Activated CD4-positive, alpha-beta memory T cell treated with anti-CD3 and anti-CD28 coated beads for 36 hours (primary cell): ENCODE results near the gene MORN3. TPM values are rescaled to one million over a fixed set of nuclear protein-coding genes. Genes with fewer than 3 reads are reported as not detected.

Experiments used
- CTCF ChIA-PET: fragments of 350-600 bp; sonication (Branson Sonifier 250); formaldehyde crosslinking; loops from one replicate; lab custom pipeline; 2021; ENCODE audit warnings: antibody characterized with exemption, inconsistent platforms; lab: Charles Lee
- POLR2A ChIA-PET: fragments of 350-600 bp; sonication (Branson Sonifier 250); formaldehyde crosslinking; loops from one replicate; lab custom pipeline; 2021; ENCODE audit warnings: antibody characterized with exemption; lab: Charles Lee
- DNase-seq: peaks from one replicate; pipeline ENCODE4 v3.0.0-alpha.2; 2020
- H3K27ac Mint-ChIP-seq: one replicate; pipeline ENCODE4 v1.8.0; 2021; ENCODE audit warnings: mixed read lengths
- H3K27me3 Mint-ChIP-seq: one replicate; pipeline ENCODE4 v1.8.0; 2021; ENCODE audit warnings: mixed read lengths
- H3K36me3 Mint-ChIP-seq: one replicate; pipeline ENCODE4 v1.8.0; 2021; ENCODE audit warnings: mixed read lengths
- H3K4me1 Mint-ChIP-seq: one replicate; pipeline ENCODE4 v1.8.0; 2021; ENCODE audit warnings: low read depth, mixed read lengths
- H3K4me3 Mint-ChIP-seq: one replicate; pipeline ENCODE4 v1.8.0; 2021; ENCODE audit warnings: mild to moderate bottlenecking, mixed read lengths
- H3K9me3 Mint-ChIP-seq: one replicate; pipeline ENCODE4 v1.8.0; 2021; ENCODE audit warnings: mixed read lengths
- intact Hi-C: fragments of 100-400 bp; cut with micrococcal nuclease; formaldehyde crosslinking; loops from one replicate; pipeline ENCODE4 v1.15.1; 2023
- total RNA-seq, 2 experiments: library from RNA; stranded (reverse); gene quantifications; one replicate each; pipeline ENCODE4 v1.2.3, GENCODE V29; 2021

MORN3 gene
- total RNA-seq, 2 experiments from 2014 or later, result 2.7 to 3.7 TPM

DNA sequence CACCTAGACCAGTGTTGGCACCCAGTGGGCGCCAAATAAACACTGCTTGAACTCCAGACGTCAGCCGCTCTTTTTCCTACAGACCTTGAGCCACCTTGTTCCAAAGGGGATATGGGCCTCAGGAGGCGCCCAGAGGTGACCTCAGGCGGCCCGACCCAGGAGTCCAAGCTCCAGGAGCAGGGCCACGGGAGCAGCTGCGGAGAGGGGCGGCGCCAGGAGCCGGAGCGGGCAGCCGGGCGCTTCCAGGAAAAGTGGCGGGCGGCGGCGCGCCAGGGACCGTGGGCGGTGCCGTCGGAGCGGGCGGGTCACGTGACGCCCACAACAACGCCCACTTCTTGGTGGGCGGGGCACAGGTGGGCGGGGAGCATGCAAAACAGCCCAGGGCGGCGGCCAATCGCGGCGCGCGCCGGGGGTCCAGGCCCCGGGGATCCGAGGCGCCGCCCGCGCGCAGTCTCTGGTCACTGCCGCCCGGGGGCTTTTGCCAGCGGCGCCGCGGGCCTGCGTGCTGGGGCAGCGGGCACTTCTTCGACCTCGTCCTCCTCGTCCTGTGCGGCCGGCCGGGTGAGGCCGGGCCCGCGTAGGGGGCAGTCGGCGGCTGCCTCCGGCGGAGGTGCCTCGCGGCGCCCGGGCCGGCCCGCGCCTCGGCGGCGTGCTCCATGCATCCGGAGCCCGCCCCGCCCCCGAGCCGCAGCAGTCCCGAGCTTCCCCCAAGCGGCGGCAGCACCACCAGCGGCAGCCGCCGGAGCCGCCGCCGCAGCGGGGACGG is 43.2 kb downstream of the MORN3 start, which contains the start of gene ORAI1:
Gene ORAI1, plus strand, starts transcription at position 444 of the 766 bp plus-strand sequence.
- ChIA-PET CTCF (interaction anchor here (0.6 to 8.5 kb wide), 24 partner anchors 11 to 226 kb away, joined by 3 to 109 read pairs (median 4); partner anchors contain the start of genes KDM2B, MORN3 and TMEM120B), POLR2A (interaction anchor here (0.5 to 4.1 kb wide), 17 partner anchors 11 to 671 kb away, joined by 3 to 46 read pairs (median 4); partner anchors contain the start of genes KDM2B, PSMD9 and TMEM120B)
- H3K9me3 Mint-ChIP-seq, result no peaks in the 10 kb centered on the region
- H3K4me3 Mint-ChIP-seq, result peak within 1 kb of the TSS; percentile 92
- peaks cover 37% of the 10 kb centered on the region for H3K4me1 Mint-ChIP-seq
- no peaks in the 10 kb centered on the region for H3K27me3 Mint-ChIP-seq
- H3K27ac Mint-ChIP-seq, result peak within 1 kb of the TSS; percentile 99
- peak; percentile 96 for DNase-seq
- peaks cover 22% of the 10 kb centered on the region for H3K36me3 Mint-ChIP-seq
- intact Hi-C loops, result loop anchor here (1.0 to 2.0 kb wide), 4 partner anchors 73 to 263 kb away; partner anchors contain the start of genes PSMD9 and RHOF

DNA sequence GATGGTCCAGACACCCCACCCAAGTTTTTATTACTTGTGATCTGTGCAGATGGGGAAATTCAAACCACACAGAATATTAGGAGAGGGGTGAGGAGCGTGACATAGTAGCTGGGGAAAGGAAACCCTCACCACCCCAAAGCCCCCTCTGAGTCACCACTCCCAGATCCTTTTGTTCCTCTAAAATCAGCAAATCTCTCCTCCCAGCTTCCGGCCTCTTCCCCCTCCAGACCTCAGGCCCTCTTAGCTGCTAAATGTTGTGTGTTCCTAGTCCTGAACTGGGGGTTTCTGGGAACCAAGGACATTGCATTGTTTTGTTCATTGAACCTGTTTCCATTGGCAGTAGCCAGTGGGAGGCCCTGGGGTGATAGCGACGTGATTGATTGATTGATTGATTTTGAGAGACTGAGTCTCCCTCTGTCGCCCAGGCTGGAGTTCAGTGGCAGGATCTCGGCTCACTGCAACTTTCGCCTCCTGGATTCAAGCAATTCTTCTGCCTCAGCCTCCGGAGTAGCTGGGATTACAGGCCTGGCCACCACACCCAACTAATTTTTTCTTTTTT is 49.0 kb downstream of the MORN3 start:
- H3K27me3 Mint-ChIP-seq, result no peaks in the 10 kb centered on the region
- ChIA-PET CTCF (interaction anchor here (1.0 to 1.3 kb wide), 3 partner anchors 64 to 68 kb away, joined by 3 to 4 read pairs (median 4); no protein-coding TSS in a partner anchor), POLR2A (no interaction called here)
- intact Hi-C loops, result no loop called here
- peaks cover 8% of the 10 kb centered on the region for H3K4me1 Mint-ChIP-seq
- no peak overlapping the region for H3K4me3 Mint-ChIP-seq
- DNase-seq, result no peak
- H3K36me3 Mint-ChIP-seq, result no peaks in the 10 kb centered on the region
- no peak overlapping the region for H3K27ac Mint-ChIP-seq
- H3K9me3 Mint-ChIP-seq, result no peaks in the 10 kb centered on the region

DNA sequence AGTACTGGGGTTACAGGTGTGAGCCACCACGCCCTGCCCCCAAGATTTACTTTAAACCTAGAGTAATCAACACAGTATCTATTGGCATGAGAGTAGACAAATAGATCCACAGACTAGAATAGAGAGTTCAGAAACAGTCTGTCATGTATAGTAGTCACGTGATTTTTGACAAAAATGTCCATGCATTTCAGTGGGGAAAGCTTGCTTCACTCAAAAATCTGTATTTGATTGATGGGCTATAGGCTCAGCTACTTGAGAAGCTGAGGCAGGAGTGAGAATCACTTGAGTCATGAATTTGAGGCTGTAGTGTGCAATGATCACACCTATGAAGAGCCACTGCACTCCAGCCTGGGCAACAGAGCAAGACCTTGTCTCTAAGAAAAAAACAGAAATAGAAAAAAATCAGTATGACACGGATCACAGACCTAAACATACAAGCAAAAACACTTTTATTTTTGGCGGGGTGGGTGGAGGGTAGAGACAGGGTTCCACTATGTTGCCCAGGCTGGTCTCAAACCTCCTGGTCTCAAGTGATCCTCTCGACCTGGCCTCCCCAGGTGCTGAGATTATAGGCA is 50.7 kb downstream of the MORN3 start:
- intact Hi-C loops, result no loop called here
- Mint-ChIP-seq H3K4me1 (peaks cover 4% of the 10 kb centered on the region), H3K4me3 (no peak overlapping the region), H3K27ac (no peak overlapping the region), H3K27me3 (no peaks in the 10 kb centered on the region), H3K9me3 (no peaks in the 10 kb centered on the region), H3K36me3 (no peaks in the 10 kb centered on the region)
- ChIA-PET POLR2A (no interaction called here), CTCF (interaction anchor here (0.6 kb wide), 1 partner anchor 125 kb away, joined by 4 read pairs; no protein-coding TSS in a partner anchor)
- DNase-seq, result no peak

DNA sequence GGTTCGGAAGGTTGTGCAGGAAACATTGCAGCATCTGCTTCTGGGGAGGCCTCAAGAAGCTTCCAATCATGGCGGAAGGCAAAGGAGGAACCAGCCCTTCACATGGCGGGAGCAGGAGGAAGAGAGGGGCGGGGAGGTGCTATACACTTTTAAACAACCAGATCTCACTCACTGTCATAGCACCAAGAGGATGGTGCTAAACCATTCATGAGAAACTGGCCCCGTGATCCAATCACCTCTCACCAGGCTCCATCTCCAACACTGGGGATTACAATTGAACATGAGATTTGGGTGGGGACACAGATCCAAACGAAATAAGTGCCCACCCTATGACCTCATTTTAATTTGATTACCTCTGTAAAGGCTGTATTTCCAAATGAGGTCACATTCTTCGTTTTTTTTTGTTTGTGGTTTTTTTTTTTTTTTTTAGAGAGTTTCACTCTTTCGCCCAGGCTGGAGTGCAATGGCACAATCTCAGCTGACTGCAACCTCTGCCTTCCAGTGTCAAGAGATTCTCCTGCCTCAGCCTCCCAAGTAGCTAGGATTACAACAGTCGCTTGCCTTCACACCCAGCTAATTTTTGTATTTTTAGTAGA is 54.5 kb downstream of the MORN3 start:
- Mint-ChIP-seq H3K27ac (no peak overlapping the region), H3K27me3 (no peaks in the 10 kb centered on the region), H3K4me1 (peaks cover 4% of the 10 kb centered on the region), H3K36me3 (no peaks in the 10 kb centered on the region), H3K4me3 (no peak overlapping the region), H3K9me3 (no peaks in the 10 kb centered on the region)
- ChIA-PET POLR2A (no interaction called here), CTCF (interaction anchor here (1.5 kb wide), 1 partner anchor 53 kb away, joined by 5 read pairs; no protein-coding TSS in a partner anchor)
- no peak for DNase-seq
- intact Hi-C loops, result no loop called here

DNA sequence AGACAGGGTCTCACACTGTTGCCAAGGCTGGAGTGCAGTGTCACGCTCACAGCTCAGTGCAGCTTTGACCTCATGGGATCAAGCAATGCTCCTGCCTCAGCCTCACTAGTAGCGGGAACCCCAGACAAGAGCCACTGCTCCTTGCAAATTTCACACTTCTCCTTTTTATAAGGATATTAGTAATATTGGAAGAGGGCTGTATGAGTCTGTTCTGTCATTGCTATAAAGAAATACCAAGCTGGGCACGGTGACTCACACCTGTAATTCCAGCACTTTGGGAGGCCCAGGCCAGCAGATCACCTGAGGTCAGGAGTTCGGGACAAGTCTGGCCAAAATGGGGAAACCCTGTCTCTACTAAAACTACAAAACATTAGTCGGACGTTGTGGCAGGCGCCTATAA is 56.0 kb downstream of the MORN3 start:
- Mint-ChIP-seq H3K9me3 (no peaks in the 10 kb centered on the region), H3K4me1 (peaks cover 4% of the 10 kb centered on the region), H3K36me3 (no peaks in the 10 kb centered on the region), H3K27ac (no peak overlapping the region), H3K4me3 (no peak overlapping the region), H3K27me3 (no peaks in the 10 kb centered on the region)
- no peak for DNase-seq
- intact Hi-C loops, result no loop called here
- ChIA-PET POLR2A (no interaction called here), CTCF (interaction anchor here (1.1 to 1.5 kb wide), 2 partner anchors 12 to 54 kb away, joined by 3 to 5 read pairs; no protein-coding TSS in a partner anchor)

GRCh38 chr12:121611306-121611705 is 58.1 kb downstream of the MORN3 start:
- POLR2A ChIA-PET, result no interaction called here
- no peaks in the 10 kb centered on the region for H3K27me3 Mint-ChIP-seq
- no peak overlapping the region for H3K27ac Mint-ChIP-seq
- intact Hi-C loops, result no loop called here
- CTCF ChIA-PET, result interaction anchor here (1.7 kb wide), 1 partner anchor 14 kb away, joined by 4 read pairs; no protein-coding TSS in a partner anchor
- H3K4me3 Mint-ChIP-seq, result no peak overlapping the region
- no peaks in the 10 kb centered on the region for H3K36me3 Mint-ChIP-seq
- peaks cover 2% of the 10 kb centered on the region for H3K4me1 Mint-ChIP-seq
- no peaks in the 10 kb centered on the region for H3K9me3 Mint-ChIP-seq
- peak; percentile 55 for DNase-seq

GRCh38 chr12:121610239-121611149 is 59.0 kb downstream of the MORN3 start:
- ChIA-PET POLR2A (no interaction called here), CTCF (interaction anchor here (0.8 to 1.7 kb wide), 2 partner anchors 15 to 110 kb away, joined by 3 to 4 read pairs; no protein-coding TSS in a partner anchor)
- no peak overlapping the region for H3K4me3 Mint-ChIP-seq
- intact Hi-C loops, result no loop called here
- no peak for DNase-seq
- H3K9me3 Mint-ChIP-seq, result no peaks in the 10 kb centered on the region
- no peaks in the 10 kb centered on the region for H3K27me3 Mint-ChIP-seq
- H3K4me1 Mint-ChIP-seq, result peaks cover 2% of the 10 kb centered on the region
- H3K36me3 Mint-ChIP-seq, result no peaks in the 10 kb centered on the region
- H3K27ac Mint-ChIP-seq, result peak overlapping the region; percentile 16

DNA sequence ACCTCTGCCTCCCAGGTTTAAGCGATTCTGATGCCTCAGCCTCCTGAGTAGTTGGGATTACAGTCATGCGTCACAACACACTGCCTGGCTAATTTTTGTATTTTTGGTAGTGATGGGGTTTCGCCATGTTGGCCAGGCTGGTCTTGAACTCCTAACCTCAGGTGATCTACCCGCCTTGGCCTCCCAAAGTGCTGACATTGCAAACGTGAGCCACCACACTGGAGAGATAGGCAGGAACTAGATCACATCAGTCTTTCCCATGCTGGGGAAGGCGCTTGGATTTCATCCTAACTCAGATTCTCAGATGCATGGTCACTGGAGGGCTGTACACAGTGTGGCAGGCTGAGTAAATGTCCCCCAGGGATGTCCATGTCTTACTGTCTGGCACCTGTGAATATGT is 61.2 kb downstream of the MORN3 start:
- Mint-ChIP-seq H3K4me1 (no peaks in the 10 kb centered on the region), H3K4me3 (no peak overlapping the region), H3K9me3 (no peaks in the 10 kb centered on the region), H3K27ac (no peak overlapping the region), H3K36me3 (no peaks in the 10 kb centered on the region), H3K27me3 (no peaks in the 10 kb centered on the region)
- no peak for DNase-seq
- intact Hi-C loops, result no loop called here
- ChIA-PET POLR2A (no interaction called here), CTCF (no interaction called here)

- DNase-seq, result no peak
- H3K9me3 Mint-ChIP-seq, result no peaks in the 10 kb centered on the region
- ChIA-PET CTCF (no interaction called here), POLR2A (no interaction called here)
- no peak overlapping the region for H3K4me3 Mint-ChIP-seq
- intact Hi-C loops, result no loop called here
- H3K27me3 Mint-ChIP-seq, result no peaks in the 10 kb centered on the region
- H3K4me1 Mint-ChIP-seq, result no peaks in the 10 kb centered on the region
- H3K36me3 Mint-ChIP-seq, result no peaks in the 10 kb centered on the region
- H3K27ac Mint-ChIP-seq, result no peak overlapping the region
Observed at GRCh38 chr12:121603581-121603980, 65.9 kb downstream of the MORN3 start.

- H3K4me1 Mint-ChIP-seq, result no peaks in the 10 kb centered on the region
- POLR2A ChIA-PET, result no interaction called here
- no peaks in the 10 kb centered on the region for H3K36me3 Mint-ChIP-seq
Observed at GRCh38 chr12:121602766-121603165, 66.7 kb downstream of the MORN3 start.

More at GRCh38 chr12:121602766-121603165, 66.7 kb downstream of the MORN3 start:
- DNase-seq, result no peak
- no peak overlapping the region for H3K27ac Mint-ChIP-seq
- H3K9me3 Mint-ChIP-seq, result no peaks in the 10 kb centered on the region
- no peak overlapping the region for H3K4me3 Mint-ChIP-seq
- CTCF ChIA-PET, result interaction anchor here (1.1 kb wide), 1 partner anchor 21 kb away, joined by 3 read pairs; no protein-coding TSS in a partner anchor
- intact Hi-C loops, result no loop called here
- H3K27me3 Mint-ChIP-seq, result no peaks in the 10 kb centered on the region
